ENCODE data around the gene ST6GALNAC3.

- TF ChIP-seq CTCF (IDR thresholded peaks at IDR 0.05) (no peak), POLR2A (IDR thresholded peaks at IDR 0.05) (no peak)
These were observed 211.1 kb downstream of the ST6GALNAC3 start for GRCh38 chr1:76285578-76286135.
